HUDEP-2 (cell line): ENCODE data around the gene FAP.

Experiments
- DNase-seq, 76 experiments: peaks; one replicate each; lab custom pipeline; 2025; ENCODE audit not compliant: unreplicated experiment in 76 of 76; lab: John Stamatoyannopoulos, UW

The FAP gene, protein sequence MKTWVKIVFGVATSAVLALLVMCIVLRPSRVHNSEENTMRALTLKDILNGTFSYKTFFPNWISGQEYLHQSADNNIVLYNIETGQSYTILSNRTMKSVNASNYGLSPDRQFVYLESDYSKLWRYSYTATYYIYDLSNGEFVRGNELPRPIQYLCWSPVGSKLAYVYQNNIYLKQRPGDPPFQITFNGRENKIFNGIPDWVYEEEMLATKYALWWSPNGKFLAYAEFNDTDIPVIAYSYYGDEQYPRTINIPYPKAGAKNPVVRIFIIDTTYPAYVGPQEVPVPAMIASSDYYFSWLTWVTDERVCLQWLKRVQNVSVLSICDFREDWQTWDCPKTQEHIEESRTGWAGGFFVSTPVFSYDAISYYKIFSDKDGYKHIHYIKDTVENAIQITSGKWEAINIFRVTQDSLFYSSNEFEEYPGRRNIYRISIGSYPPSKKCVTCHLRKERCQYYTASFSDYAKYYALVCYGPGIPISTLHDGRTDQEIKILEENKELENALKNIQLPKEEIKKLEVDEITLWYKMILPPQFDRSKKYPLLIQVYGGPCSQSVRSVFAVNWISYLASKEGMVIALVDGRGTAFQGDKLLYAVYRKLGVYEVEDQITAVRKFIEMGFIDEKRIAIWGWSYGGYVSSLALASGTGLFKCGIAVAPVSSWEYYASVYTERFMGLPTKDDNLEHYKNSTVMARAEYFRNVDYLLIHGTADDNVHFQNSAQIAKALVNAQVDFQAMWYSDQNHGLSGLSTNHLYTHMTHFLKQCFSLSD

DNA sequence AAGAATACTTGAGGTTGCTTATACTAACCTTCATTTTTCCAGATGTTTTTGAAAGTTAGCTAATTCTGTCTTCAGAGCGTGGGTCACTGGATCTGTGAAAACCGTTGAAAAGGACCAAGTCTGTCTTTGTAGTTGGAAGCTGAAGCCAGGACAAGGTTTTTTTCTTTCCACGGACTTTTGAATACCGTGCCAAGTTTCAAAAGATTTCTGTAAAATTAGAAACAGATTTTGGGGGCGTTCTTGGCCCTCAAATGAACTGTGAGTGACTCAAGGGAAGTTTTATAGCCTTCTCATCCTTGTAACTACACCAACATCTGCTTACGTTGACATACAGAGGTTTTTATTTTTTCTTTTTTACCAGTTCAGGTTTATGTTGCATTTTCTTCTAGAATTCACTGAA lies at the start of gene FAP:
Gene FAP (minus strand): TSS at position 152 of the 400 bp plus-strand sequence. CDS start 118 bp downstream, at position 34.
- no peak for DNase-seq

DNA sequence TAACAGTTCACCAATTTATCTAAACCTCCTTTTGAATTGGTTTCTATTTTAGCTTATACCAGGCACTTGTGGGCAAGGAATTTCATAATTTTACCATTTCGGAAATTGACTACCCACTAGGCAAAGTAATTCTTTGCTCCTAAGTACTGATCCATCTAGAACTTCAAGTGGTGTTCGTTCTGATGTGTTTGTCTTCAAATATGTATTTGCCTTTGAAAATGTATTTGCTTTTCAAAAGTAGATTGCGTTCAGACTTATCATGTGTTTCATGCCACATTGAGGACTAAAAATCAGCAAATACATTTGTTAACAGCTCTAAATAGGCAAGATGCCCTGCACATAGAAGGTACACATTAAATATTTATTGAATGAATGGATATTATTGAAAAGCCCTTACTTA lies 48.5 kb upstream of the FAP start:
- no peak for DNase-seq

DNA sequence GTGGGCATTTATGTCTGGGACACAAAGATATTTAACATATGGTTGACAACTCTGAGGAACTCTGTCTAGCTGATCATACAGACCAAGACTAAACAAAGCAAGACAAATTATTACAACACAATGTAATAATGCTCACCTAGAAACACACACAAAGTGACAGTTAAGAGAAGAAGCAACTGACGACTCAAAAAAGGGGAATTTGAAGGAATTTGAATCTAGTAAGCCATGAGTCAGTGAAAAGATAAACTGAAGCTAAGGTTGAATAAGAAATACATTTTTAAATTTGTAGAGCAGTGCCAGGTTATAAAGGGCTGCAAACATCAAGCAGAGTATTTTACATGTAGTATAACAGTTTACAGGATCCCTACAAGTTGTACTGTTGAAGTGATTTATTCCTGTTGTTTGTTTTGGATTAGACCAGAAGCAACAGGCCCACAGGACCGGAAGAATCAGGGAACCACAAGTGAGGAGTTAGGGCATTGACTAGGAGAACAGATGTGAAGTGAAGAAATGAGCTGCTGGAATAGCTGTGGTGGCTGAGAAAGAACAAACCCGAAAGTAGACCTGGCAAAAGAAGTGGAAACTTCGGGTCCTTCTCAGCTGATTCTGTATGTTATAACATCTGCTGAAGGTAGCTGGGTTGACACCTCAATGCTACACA lies 39.6 kb upstream of the FAP start:
- no peak for DNase-seq

DNA sequence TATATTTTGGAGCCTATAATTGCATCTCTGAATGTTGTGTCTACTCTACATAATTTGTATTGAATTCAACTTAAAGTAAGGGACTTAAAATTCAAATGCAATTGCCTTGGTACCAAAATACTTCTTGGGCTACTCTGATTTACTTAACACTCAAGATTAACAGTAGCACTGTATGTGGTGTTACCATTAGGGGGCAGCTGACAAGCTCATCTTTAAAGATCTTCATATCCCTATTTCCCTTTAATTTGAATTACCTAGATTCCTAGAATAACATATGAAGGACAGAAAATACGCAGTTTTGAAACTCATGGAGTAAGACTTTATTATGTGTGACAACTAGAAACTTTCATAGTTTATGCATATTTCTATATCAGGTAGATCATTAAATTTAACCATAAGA lies 37.4 kb upstream of the FAP start:
- no peak for DNase-seq

DNA sequence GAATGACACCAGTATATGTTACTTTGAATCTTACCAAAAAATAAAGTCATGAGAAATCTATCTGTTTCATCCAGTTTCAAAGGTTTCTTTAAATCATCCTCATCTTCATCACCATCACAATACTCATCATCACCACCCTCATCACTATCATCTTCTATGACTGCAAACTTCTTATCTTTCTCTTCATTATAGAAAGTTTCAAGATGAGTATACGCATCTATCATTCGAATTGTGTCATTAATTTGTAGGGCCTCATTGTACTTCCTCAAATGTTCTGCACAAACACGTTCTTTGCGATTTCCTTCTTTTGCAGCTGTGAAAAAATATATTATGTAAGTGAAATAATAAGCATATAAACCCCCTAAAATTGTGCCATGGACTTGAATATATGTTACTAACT lies 34.1 kb upstream of the FAP start:
- DNase-seq, result no peak

DNA sequence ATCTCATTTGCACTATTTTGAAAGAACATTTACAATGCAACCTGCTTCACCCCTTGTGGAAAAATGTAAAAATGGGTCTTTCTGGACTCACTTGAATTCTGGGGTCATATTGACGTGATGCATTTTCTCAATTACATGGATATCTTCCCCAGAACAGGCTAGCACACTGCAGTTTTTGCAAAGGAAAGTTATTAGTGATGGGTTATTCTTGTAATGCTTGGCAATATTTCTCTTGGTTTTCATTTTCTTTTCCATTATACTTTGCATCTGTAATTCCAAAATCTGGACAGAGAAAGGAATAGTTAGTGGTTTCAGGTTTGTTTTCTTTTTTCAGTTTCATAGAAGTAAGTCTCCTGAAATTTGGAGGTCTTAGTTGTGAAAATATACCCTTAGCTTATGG lies 24.8 kb upstream of the FAP start:
- no peak for DNase-seq

DNA sequence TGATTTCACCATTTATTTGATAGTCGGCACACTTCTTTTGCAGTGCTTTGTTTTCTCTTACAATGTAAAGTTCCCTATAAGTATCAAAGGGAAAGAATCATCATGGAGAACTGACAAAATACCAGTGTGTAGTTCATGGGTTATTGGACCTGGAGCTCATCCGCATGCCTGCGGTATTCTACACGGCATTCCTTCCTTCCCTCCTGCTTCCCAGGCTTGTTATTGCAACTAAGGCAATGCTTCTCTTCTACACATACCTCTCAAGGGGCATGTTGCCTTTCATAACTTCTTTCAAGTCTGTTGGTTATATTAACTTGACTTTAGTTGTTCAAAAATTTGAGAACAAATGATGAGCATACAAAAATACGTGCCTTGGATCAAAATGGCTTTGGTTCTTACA lies 24.3 kb upstream of the FAP start:
- DNase-seq, result no peak

DNA sequence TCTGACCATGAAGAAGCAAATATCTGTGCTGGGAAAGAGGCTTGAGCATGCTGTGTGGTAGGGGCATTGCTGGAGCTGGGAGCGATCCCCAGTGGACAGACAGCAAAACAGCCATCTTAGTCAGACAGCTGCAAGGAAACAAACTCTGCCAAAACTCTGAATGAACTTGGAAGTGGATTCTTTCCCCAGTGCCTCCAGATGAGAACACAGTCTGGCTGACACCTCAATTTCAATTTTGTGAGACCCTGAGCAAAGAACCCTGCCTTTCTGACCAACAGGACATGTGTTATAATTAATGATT lies 23.2 kb upstream of the FAP start:
- DNase-seq, result no peak

DNA sequence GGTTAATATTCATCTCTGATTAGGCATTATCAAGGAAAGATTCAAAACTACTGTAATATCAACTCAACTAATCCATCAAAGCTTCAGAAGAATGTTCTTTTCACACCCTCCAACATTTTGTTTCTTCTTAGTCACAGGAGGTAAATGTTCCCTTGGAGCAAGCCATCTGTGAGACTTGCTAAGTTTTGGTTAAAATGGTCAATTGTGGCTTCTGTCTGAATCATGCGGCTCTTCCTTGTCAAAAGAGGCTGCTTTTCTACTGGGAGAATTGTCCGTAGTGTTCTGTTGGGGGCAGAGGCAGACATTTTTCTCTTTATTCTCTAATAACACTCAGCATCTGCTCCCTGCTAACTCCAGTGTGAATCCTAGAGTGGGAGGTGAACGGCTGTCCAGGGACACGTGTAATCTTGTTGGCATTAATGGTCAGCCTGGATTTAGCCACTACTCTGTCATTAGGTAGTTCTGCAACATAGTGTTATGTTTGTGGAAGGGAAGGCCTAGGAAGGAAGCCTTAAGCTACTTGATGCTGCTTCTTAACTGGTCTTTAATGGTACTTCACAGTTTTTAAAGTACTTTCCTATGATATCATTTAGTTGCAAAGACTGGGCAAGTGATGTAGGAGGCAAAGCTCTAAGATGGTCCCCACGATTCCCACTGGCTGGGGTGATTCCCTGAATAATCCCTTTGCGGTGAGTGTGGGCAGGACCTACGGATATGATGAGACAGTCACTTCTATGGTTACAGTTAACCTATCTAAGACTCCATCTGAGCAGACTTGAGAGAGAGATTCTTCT lies 22.6 kb upstream of the FAP start:
- no peak for DNase-seq

DNA sequence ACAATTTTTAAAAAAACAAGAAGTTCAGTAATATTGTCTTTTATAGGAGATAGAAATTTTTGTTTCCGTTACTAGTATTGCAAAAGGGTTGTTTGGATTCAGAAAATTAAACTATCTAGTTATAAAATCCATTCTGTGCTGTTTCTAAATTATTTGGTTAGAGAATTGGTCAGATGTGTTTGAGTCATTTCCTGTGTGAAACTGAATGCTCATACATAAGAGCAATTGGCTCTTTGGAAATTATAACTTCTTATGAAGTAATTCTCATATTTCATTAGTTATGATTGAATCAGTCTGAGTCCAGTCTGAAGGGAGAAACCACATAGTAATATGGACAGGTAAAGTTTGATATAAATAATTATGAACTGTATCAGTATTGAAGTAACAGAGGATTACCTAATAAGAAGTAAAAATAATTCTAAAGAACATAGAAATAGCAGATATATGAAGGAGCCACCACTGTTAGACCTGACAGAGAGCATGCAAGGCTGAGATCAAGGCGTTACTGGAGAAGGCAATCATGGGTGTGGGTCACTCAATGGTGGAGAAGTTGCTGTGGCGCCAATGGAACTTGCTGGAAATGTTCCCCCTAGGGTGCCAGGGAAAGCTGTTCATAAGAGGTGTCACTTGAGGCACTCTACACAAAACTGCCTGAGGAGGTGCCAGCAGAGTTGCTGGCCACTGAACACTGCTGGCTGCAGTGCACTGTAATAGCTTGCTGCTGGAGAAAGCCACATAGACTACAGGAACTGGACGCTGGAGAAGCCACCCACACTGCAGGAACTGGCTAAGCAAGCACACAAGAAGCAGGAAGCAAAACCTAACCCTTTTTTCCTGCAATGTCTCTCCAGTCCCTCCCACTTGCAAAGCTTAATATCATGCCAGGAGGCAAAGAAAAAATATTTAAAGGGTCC lies 18.0 kb upstream of the FAP start:
- no peak for DNase-seq

DNA sequence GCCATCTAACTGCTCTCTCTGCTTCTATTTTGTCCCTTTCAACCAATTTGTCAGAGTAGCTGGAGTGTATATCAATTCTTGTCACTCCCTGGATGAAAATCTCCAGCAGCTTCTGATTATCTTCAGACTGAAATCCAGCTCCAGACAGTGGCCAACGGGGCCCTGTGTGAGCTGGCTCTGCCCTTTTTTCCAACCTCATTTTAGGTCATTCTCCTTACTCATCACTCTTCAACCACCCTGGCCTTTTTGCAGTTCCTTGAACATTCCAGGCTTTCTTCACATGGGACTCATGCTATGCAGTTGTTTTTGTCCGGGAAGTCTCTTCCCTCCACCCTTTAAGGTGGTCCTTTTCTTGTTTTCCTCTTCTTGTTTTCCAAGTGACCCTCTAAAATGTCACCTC lies 15.4 kb upstream of the FAP start:
- no peak for DNase-seq

DNA sequence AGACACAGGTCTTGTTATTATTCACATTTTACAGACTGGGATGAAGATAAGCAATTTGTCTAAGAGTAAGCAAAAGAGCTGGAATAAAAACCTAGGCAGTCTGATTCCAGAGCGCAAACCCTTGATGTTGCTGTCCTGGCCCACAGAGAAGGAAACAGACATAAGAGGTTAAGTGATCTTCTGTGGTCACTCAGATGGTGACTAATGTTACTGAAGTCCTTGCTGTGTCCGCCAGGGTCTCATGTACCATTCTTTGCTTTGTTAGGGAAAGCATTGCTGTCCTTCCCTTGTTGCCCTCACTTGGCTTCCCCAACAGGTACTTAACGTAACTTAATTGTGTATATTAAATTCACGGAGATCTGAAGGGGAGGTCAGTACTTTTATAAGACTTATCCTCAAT lies 14.9 kb upstream of the FAP start:
- no peak for DNase-seq

DNA sequence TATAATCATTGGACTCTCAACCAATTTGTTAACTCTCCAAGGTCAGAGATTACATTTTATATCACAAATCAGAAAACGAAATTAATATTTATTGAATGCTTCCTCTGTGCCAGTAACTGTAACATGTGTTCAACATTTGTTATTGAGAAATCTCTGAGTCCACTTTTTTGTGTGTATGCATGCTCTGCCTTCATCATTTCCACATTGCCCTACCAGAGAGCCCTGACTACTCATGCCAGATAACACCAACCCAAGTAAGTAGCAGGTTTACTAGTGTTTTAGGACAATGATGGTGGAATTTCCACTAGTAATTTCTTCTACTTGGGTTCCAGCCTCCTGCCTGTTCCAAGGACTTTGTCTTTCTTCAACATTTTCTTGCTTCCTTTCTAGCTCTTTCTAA lies 14.2 kb upstream of the FAP start:
- no peak for DNase-seq

DNA sequence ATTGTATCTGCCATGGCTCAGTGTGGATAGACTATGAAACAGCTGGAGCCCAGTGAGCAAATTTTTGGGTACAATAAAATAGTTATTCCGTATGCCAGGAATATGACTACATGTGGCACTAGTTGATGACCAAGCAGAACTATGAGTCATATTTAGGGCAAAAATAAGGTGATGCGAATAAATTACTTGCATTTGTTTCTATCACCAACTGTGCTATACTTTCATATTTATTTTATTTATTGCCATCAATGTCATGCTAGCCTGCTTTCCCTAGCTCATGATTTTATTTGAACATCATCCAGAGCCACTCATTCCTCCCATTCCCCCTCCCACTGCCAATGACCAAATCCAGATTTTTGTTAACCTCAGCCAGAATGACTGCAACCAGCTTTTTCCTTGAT lies 13.3 kb upstream of the FAP start:
- DNase-seq, result no peak

DNA sequence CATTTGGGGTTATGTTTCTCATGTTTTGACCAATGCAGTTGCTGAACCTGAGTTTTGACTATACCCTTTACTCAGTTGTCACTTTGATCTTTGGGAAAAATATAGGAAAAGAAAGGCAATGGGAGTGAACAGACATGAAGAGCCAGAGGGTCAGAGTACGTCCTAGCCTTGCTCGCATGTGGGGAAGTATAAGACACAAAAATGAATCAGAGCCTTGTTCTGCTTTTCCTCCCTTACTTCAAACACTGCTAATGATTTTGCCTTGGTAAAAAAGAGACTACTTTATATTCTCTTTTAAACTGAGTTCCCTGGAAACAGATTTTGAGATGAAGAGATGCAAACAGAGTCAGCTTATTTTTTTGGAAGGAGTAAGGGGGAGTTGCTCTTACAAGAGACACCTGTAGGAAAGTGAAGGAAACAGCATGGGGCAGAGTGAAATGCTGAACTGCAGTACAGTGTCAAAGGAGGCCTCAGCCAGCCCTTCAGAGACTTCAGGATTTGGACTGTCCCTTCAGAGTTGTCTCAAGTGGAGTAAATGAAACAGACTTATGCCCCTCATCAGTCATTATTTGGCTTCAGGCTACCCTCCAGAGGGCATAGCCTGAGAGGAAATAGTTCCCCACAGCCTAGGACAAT lies 11.1 kb upstream of the FAP start:
- DNase-seq, result no peak

DNA sequence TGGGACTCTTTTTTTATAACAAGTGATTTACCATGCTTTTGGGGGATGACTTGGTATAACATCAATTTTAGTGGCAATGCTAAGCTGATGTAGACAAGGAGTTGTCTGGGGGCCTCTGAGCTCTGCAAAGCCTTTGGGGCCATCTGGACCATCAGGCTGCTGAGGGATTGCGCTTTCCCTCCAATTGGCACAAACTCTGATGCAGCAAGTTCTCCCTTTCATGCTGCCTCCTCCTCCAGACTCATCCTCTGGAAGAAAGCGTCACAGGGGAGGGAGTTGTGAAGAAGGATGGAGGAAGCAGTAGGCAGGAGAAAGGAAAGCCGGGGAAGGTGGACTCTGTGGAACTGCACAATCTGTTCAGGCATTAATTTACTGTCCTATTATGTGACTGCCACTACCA lies 10.2 kb upstream of the FAP start:
- DNase-seq, result no peak

DNA sequence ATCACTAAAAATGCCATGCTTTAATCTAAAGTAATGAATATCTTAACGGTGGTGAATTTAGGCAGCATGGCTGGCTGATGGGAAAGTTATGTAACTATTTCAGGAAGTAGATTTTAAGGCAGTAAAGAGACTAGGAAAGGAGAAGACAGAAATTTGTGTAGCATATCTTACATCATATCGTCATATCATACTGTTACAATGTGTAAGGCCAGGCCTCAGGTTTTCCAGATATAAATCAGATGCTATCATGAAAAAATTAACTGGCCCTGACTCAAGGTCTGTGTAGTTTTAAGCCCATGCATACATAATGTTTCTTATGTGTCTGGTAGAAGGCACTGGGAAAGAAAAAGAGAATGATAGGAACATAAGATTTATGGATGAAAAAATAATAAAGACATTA lies 8.9 kb upstream of the FAP start:
- no peak for DNase-seq

DNA sequence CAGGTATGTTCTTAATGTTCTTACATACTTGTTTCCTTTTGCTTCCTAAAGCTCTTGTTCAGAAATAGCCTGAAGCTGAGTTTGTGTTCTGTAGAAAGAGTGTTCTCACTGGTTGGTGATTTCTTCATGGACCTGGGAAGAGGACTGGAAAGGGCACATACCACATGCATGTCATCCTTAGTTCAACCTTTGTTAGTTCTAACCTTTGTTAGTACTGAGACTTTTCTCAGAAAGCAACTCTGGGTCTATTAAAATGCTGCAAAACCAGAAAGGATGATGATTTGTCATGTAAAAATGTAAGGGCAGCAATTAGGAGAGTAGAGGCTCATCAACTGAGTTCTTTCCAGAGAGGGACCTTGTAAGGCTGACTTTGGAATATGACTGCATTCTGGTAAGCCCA lies 2.5 kb upstream of the FAP start:
- DNase-seq, result no peak

DNA sequence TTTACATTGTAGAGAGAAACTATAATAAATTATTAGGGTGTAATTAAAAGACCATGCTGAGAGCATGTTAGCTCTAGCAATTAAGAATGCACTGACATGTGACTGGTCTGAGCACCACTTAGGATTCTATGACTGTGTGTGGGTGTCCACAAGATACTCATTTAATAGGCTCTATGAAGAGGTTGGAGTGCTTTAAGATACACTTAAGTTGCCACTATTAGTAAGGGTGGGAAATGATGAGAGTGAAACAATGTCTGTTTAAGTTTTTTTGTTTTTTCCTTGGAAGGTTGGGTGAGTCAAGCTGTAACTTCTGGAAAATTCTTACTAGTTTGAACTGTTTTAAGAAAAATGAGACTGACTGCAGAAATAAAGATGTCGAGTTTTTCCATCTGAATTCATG lies 1.8 kb upstream of the FAP start:
- no peak for DNase-seq

DNA sequence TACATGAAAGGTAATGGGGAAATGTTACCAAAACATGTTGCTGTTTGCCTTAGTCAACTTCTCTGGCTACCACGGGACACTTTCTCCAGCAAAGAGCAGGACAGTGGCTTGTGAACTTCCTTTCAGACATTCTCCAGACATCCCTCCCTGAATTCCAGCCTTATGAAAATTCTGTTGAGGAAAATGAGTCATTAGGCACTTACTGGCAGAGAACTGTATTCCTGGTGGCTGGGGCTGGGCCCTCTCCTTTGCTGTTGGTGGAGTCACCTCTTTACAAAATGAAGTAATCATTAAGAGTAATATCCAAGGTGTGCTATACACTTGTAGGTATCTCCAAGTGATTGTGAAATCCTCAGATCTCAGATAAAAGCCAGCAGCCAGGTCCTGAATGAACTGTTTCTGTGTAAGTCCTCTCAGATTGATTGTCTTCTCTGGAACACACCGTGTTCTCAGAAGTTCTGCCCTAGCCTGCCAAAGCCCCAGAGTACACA lies 1.3 kb upstream of the FAP start:
- DNase-seq, result no peak
